Subcutaneous adipose tissue (tissue), 4 donors: ENCODE data around the gene GIT1. TPM values are rescaled to one million over a fixed set of nuclear protein-coding genes. Genes with fewer than 3 reads are reported as not detected.

Experiments
- CTCF ChIP-seq: fragments of 450-650 bp; IDR thresholded peaks from one replicate; pipeline ENCODE4 v1.5.1; 2016; ENCODE audit warnings: low read depth, mild to moderate bottlenecking, control low read depth, antibody characterized with exemption, moderate library complexity
- total RNA-seq, 4 donors: library from RNA; depleted of rRNA; stranded (reverse); fragments of >200 nt; gene quantifications; one replicate each; pipeline ENCODE4 v1.1.0, GENCODE V29; 2016

GIT1 gene
- total RNA-seq, 4 donors from 2014 or later: 19.5 to 62.9 (median 30.8) TPM

- TF ChIP-seq CTCF: no peak
Observed at GRCh38 chr17:29566473-29567303, 22.8 kb downstream of the GIT1 start, which contains the start of gene ABHD15. Gene ABHD15, minus strand, starts transcription at chr17:29567037. Its CDS starts 71 bp downstream, at chr17:29566966.

- no peak for TF ChIP-seq CTCF
Observed at GRCh38 chr17:29565643-29566472, 23.6 kb downstream of the GIT1 start.

GRCh38 chr17:29563816-29564215, 25.6 kb downstream of the GIT1 start:
- no peak for TF ChIP-seq CTCF

GRCh38 chr17:29562615-29563014, 26.8 kb downstream of the GIT1 start:
- no peak for TF ChIP-seq CTCF

GRCh38 chr17:29561554-29562517, 27.6 kb downstream of the GIT1 start:
- TF ChIP-seq CTCF: no peak

- no peak for TF ChIP-seq CTCF
Observed at GRCh38 chr17:29560316-29560715, 29.1 kb downstream of the GIT1 start.
